MG63 (cell line): Measurements from ENCODE around the gene PRRX2. TPM values are rescaled to one million over a fixed set of nuclear protein-coding genes. Genes with fewer than 3 reads are reported as not detected.

Source experiments
- DNase-seq: peaks from one replicate; pipeline ENCODE4 v3.0.0-alpha.2; 2020
- H3K27me3 ChIP-seq: fragments of 250-450 bp; sonication (Bioruptor Pico); 2 replicates; pipeline ENCODE4 v1.5.1; 2020; ENCODE audit warnings: mild to moderate bottlenecking, moderate library complexity
- H3K36me3 ChIP-seq: fragments of 250-450 bp; sonication (Bioruptor Pico); 2 replicates; pipeline ENCODE4 v1.5.1; 2020; ENCODE audit warnings: mild to moderate bottlenecking, moderate library complexity
- H3K4me3 ChIP-seq: fragments of 250-450 bp; sonication (Bioruptor Pico); 2 replicates; pipeline ENCODE4 v1.5.1; 2020; ENCODE audit warnings: mild to moderate bottlenecking, moderate library complexity
- H3K9me3 ChIP-seq: fragments of 250-450 bp; sonication (Bioruptor Pico); 2 replicates; pipeline ENCODE4 v1.5.1; 2020; ENCODE audit warnings: mild to moderate bottlenecking, moderate library complexity
- total RNA-seq: library from RNA; depleted of rRNA; stranded (reverse); fragments of >200 nt; shearing (Covaris generic); gene quantifications from 2 replicates; pipeline ENCODE4 v1.2.3, GENCODE V29; 2014; ENCODE audit warnings: low replicate concordance; rRNA removed

The PRRX2 gene
- total RNA-seq, 1 experiment from 2014 or later: 38.4 TPM

DNA sequence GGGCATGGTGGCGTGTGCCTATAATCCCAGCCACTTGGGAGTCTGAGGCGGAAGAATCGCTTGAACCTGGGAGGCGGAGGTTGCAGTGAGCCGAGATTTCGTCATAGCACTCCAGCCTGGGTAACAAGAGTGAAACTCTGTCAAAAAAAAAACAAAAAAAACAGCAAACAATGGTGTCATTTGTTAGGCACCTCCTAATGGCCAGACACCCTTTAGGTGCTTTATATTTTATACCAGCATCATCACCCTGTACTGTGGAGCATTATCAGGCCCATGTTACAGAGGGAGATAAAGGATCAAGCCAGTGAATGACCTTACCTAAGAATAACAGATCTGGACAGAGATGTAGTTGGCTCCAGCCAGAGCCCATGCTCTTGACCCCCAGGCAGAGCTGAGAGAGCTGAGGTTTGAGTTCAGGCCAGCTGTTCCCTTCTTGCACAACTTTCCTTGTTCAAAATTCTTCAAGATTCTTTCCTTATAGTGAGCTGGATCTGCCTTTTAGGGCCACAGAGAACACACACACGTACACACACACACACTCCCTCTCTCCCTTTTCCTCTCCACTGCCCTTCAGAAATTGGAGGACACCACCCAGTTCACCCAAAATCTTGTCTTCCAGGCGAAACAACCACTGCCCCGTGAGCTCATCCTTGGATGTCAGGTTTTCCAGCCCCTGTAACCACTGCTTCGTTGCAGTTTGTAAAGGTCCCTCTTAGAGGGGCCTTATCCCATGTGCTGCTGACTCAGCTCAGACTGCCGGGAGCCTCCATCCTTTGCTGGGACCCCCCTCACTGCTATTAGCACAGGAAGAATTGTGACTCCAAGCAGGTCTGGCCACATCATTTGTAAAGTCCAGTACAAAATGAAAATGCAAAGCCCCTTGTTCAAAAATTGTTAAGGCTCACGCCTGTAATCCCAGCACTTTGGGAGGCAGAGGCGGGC is 97.8 kb downstream of the PRRX2 start:
- H3K9me3 ChIP-seq: no peaks in the 10 kb centered on the region
- no peaks in the 10 kb centered on the region for H3K36me3 ChIP-seq
- H3K27me3 ChIP-seq: no peaks in the 10 kb centered on the region
- no peak overlapping the region for H3K4me3 ChIP-seq
- DNase-seq: no peak

- no peak overlapping the region for H3K4me3 ChIP-seq
- H3K9me3 ChIP-seq: no peaks in the 10 kb centered on the region
- DNase-seq: no peak
- no peaks in the 10 kb centered on the region for H3K27me3 ChIP-seq
- H3K36me3 ChIP-seq: no peaks in the 10 kb centered on the region
Measured at GRCh38 chr9:129765764-129766317, 100.4 kb downstream of the PRRX2 start.

DNA sequence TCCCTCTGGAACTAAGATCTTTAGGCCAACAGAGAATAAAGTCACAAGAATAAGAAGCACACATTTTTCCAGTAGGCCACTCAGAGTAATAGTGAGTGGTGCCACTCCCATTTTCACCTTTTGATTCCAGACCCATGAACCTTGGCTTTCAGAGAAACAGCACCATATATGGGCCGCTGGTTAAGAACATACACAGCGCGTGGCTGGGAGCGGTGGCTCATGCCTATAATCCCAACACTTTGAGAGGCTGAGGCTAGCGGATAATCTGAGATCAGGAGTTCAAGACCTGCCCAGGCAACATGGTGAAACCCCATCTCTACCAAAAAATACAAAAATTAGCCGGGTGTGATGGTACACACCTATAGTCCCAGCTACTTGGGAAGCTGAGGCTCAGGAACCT is 103.0 kb downstream of the PRRX2 start:
- H3K36me3 ChIP-seq: no peaks in the 10 kb centered on the region
- no peaks in the 10 kb centered on the region for H3K27me3 ChIP-seq
- no peaks in the 10 kb centered on the region for H3K9me3 ChIP-seq
- H3K4me3 ChIP-seq: no peak overlapping the region
- no peak for DNase-seq

- Histone ChIP-seq H3K27me3 (no peaks in the 10 kb centered on the region), H3K9me3 (no peaks in the 10 kb centered on the region), H3K36me3 (no peaks in the 10 kb centered on the region), H3K4me3 (no peak overlapping the region)
- DNase-seq: no peak
Measured at GRCh38 chr9:129769669-129770068, 104.2 kb downstream of the PRRX2 start.

DNA sequence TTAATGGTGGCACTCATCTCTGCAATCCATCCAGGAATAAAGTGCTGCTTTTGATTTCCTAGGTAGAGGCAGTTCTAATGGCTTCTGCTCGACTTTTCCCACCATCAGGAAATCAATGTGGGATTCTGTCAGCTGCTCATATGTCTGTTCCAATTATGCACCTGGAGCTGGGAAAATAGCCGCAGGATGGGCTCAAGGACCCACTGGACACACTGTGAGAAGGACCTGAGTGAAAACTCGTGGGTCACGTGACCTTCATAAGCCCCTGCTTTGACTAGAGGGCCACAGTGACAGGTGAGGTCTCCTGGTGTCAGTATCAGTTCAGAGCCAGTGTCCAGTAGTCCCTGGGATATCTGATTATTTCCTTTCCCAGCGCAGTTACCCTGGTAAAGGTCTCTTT is 105.3 kb downstream of the PRRX2 start:
- Histone ChIP-seq H3K9me3 (no peaks in the 10 kb centered on the region), H3K27me3 (no peaks in the 10 kb centered on the region), H3K36me3 (no peaks in the 10 kb centered on the region), H3K4me3 (no peak overlapping the region)
- DNase-seq: no peak

Other genes starting within 250 kb of the PRRX2 start
- gene C9orf50, start 44.5 kb upstream of the PRRX2 start, total RNA-seq: not detected in 2 replicates
- 82.0 and 99.2 TPM in 2 replicates for gene NTMT1, start 39.5 kb upstream of the PRRX2 start, total RNA-seq
- gene ASB6, start 23.5 kb upstream of the PRRX2 start, total RNA-seq: 11.1 and 24.4 TPM in 2 replicates
- gene PTGES, start 87.4 kb downstream of the PRRX2 start, total RNA-seq: 0.23 TPM in 1 of 2 replicates, not detected in the other
- gene TOR1B, start 137.5 kb downstream of the PRRX2 start, total RNA-seq: 31.8 and 43.6 TPM in 2 replicates
- gene TOR1A, start 158.5 kb downstream of the PRRX2 start, total RNA-seq: 30.1 and 32.1 TPM in 2 replicates
- 48.7 and 116 TPM in 2 replicates for gene C9orf78, start 169.6 kb downstream of the PRRX2 start, total RNA-seq
- 6.2 and 10.2 TPM in 2 replicates for gene USP20, start 169.8 kb downstream of the PRRX2 start, total RNA-seq